Hematopoietic multipotent progenitor cell treated with erythropoietin and hydrocortisone succinate and interleukin-3 and kit ligand, for 8 days (in vitro differentiated cells): ENCODE data around the gene MAX.
"Not testable (repeated sequence)": the region's sequence is repeated elsewhere in the genome, so short reads cannot be mapped to it uniquely, and the experiment has no call there.

Experiments
- DNase-seq: peaks from one replicate; pipeline ENCODE4 v3.0.0-alpha.2; 2015

Gene MAX

GRCh38 chr14:65032319-65032718, 70.0 kb downstream of the MAX start:
- no peak for DNase-seq

- not testable (repeated sequence) for DNase-seq
Measured at GRCh38 chr14:65031321-65031720, 71.0 kb downstream of the MAX start.

- DNase-seq: no peak
Measured at GRCh38 chr14:65028937-65029336, 73.4 kb downstream of the MAX start.

- DNase-seq: no peak
Measured at GRCh38 chr14:65027127-65027799, 75.1 kb downstream of the MAX start.

GRCh38 chr14:65026526-65026925, 75.8 kb downstream of the MAX start:
- DNase-seq: no peak

- no peak for DNase-seq
Measured at GRCh38 chr14:65025818-65026217, 76.5 kb downstream of the MAX start.
